ENCODE results near the gene MRPL18.

Gene MRPL18

DNA sequence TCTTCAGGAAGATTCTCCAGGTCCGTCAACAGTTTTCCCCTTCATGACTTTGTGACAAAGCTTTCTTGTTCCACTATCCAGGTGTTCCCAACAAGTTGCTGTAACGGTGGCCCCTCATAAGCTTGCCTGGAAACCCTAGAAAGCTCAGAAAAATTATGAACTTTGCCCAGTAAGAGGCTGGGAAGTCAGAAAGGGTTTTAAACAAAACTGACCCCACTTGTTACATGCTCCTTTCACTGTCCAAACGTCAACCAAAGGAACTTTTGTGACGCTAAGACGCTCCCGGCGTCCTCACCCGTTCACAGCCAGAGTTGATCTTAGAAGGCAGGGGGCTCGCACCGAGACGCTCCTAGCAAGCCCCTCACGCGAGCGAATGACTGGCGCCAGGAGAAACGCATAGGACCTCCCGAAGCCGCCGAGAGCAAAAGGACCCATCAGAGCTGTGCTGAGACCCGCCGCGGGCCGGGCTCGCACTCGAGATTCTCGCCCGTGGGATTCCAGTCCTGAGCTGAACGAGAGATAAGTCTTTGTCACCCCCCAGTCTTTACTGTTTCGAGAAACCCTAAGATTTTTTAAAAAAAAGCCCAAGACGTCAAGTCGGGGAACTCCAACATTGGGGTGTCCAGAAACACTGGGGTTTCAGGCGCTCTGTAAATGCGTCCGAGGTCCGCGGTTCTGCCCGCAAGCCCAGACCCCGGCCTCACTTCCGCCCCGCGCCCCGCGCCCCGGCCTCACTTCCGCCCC lies 29.0 kb upstream of the MRPL18 start:
- TF ChIP-seq, protein P1, sequence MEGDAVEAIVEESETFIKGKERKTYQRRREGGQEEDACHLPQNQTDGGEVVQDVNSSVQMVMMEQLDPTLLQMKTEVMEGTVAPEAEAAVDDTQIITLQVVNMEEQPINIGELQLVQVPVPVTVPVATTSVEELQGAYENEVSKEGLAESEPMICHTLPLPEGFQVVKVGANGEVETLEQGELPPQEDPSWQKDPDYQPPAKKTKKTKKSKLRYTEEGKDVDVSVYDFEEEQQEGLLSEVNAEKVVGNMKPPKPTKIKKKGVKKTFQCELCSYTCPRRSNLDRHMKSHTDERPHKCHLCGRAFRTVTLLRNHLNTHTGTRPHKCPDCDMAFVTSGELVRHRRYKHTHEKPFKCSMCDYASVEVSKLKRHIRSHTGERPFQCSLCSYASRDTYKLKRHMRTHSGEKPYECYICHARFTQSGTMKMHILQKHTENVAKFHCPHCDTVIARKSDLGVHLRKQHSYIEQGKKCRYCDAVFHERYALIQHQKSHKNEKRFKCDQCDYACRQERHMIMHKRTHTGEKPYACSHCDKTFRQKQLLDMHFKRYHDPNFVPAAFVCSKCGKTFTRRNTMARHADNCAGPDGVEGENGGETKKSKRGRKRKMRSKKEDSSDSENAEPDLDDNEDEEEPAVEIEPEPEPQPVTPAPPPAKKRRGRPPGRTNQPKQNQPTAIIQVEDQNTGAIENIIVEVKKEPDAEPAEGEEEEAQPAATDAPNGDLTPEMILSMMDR (IDR thresholded peaks at IDR 0.05; ENCODE audit: borderline replicate concordance, insufficient read depth, low read depth, low read length): no peak
- H3K4me3 ChIP-seq (ENCODE audit: low read depth, low read length): peak overlapping the region; percentile 55

- TF ChIP-seq, protein P1 (IDR thresholded peaks at IDR 0.05; ENCODE audit: borderline replicate concordance, insufficient read depth, low read depth, low read length): no peak
- H3K4me3 ChIP-seq (ENCODE audit: low read depth, low read length): peak within 1 kb of the TSS; percentile 65
Observed at GRCh38 chr6:159761873-159762680, 28.2 kb upstream of the MRPL18 start, which contains the start of gene ACAT2. ACAT2 (plus strand) TSS chr6:159762045; CDS start chr6:159762088, 43 bp downstream.

GRCh38 chr6:159762681-159763293 lies 27.5 kb upstream of the MRPL18 start:
- TF ChIP-seq, protein P1 (IDR thresholded peaks at IDR 0.05; ENCODE audit: borderline replicate concordance, insufficient read depth, low read depth, low read length): no peak
- peak overlapping the region; percentile 65 for H3K4me3 ChIP-seq (ENCODE audit: low read depth, low read length)

GRCh38 chr6:159766906-159767305 lies 23.4 kb upstream of the MRPL18 start:
- TF ChIP-seq, protein P1 (IDR thresholded peaks at IDR 0.05; ENCODE audit: borderline replicate concordance, insufficient read depth, low read depth, low read length): no peak
- no peak overlapping the region for H3K4me3 ChIP-seq (ENCODE audit: low read depth, low read length)

DNA sequence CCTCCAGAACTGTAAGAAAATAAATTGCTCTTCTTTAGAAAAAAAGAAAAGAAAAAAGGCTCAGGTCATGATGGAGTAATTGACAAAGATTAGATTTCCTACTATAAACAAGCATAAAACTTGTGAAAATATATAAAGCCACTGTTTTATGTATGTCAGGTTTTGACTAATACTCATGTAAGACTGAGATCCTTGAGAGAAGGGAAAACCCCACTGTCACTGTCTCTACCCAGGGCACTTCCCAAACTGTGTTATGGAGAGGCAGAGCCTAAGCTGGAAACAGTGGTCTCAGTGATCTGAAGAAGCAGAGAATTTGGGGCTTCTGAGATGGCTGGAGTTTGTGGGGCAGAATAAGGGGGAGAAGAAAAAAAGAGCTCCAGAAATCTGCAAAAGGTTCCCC lies 20.8 kb upstream of the MRPL18 start:
- TF ChIP-seq, protein P1 (IDR thresholded peaks at IDR 0.05; ENCODE audit: borderline replicate concordance, insufficient read depth, low read depth, low read length): no peak
- no peak overlapping the region for H3K4me3 ChIP-seq (ENCODE audit: low read depth, low read length)

DNA sequence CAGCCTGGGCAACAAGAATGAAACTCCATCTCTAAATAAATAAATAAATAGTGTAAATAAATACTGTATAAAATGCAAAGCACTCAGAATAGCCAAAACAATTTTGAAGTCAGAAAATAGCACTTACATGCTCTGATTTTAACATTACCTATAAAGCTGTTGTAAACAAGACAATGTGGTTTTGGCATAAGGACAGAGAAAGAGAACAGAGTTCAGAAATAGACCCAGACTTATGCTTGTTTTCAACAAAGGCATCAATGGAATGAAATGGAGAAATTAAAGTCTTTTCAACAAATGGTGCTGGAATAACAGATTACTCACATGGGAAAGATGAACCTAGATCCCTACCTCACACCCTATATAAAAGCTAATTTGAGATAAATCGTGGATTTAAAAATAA lies 18.1 kb upstream of the MRPL18 start:
- TF ChIP-seq, protein P1 (IDR thresholded peaks at IDR 0.05; ENCODE audit: borderline replicate concordance, insufficient read depth, low read depth, low read length): no peak

More for the DNA sequence above, 18.1 kb upstream of the MRPL18 start:
- no peak overlapping the region for H3K4me3 ChIP-seq (ENCODE audit: low read depth, low read length)

All from GM12875 (cell line).